ENCODE measurements around the gene STX8. TPM values are rescaled to one million over a fixed set of nuclear protein-coding genes. Genes with fewer than 3 reads are reported as not detected.

The STX8 gene
- total RNA-seq, 2 donors from 2014 or later: 41.6 to 57.2 TPM

GRCh38 chr17:9218911-9219310 lies 356.7 kb downstream of the STX8 start:
- Histone ChIP-seq H3K27ac (no peak overlapping the region), H3K9me3 (no peaks in the 10 kb centered on the region), H3K9ac (ENCODE audit: low read depth in 2 of 2, low read length in 2 of 2) (no peak overlapping the region), H3K36me3 (no peaks in the 10 kb centered on the region), H3K4me3 (no peak overlapping the region), H3K4me1 (no peaks in the 10 kb centered on the region), H3K27me3 (no peaks in the 10 kb centered on the region)
- TF ChIP-seq CTCF (IDR thresholded peaks at IDR 0.05): no peak
- intact Hi-C loops (cut with DNase I): no loop called here
- DNase-seq: no peak

GRCh38 chr17:9218064-9218635 lies 357.5 kb downstream of the STX8 start:
- no peaks in the 10 kb centered on the region for H3K27me3 ChIP-seq
- no peaks in the 10 kb centered on the region for H3K4me1 ChIP-seq
- TF ChIP-seq CTCF (IDR thresholded peaks at IDR 0.05): no peak
- intact Hi-C loops (cut with DNase I): no loop called here
- no peaks in the 10 kb centered on the region for H3K36me3 ChIP-seq
- no peak overlapping the region for H3K9ac ChIP-seq (ENCODE audit: low read depth in 2 of 2, low read length in 2 of 2)
- no peak overlapping the region for H3K4me3 ChIP-seq
- H3K9me3 ChIP-seq: no peaks in the 10 kb centered on the region
- no peak overlapping the region for H3K27ac ChIP-seq
- DNase-seq: no peak

- DNase-seq: no peak
- no peak overlapping the region for H3K9ac ChIP-seq (ENCODE audit: low read depth in 2 of 2, low read length in 2 of 2)
- no peaks in the 10 kb centered on the region for H3K27me3 ChIP-seq
- no peaks in the 10 kb centered on the region for H3K9me3 ChIP-seq
- intact Hi-C loops (cut with DNase I): no loop called here
- no peak for TF ChIP-seq CTCF (IDR thresholded peaks at IDR 0.05)
- no peaks in the 10 kb centered on the region for H3K4me1 ChIP-seq
- H3K4me3 ChIP-seq: no peak overlapping the region
- H3K27ac ChIP-seq: peak overlapping the region; percentile 27
- no peaks in the 10 kb centered on the region for H3K36me3 ChIP-seq
Measured at GRCh38 chr17:9217151-9218056, 358.2 kb downstream of the STX8 start.

GRCh38 chr17:9215465-9215864 lies 360.2 kb downstream of the STX8 start:
- intact Hi-C loops (cut with DNase I): no loop called here
- H3K9me3 ChIP-seq: no peaks in the 10 kb centered on the region
- no peak for DNase-seq
- H3K4me3 ChIP-seq: no peak overlapping the region
- H3K27me3 ChIP-seq: no peaks in the 10 kb centered on the region
- no peaks in the 10 kb centered on the region for H3K4me1 ChIP-seq
- H3K36me3 ChIP-seq: no peaks in the 10 kb centered on the region
- no peak overlapping the region for H3K9ac ChIP-seq (ENCODE audit: low read depth in 2 of 2, low read length in 2 of 2)
- TF ChIP-seq CTCF (IDR thresholded peaks at IDR 0.05): no peak
- no peak overlapping the region for H3K27ac ChIP-seq

- Histone ChIP-seq H3K9me3 (no peaks in the 10 kb centered on the region), H3K27ac (no peak overlapping the region), H3K4me3 (no peak overlapping the region), H3K4me1 (no peaks in the 10 kb centered on the region), H3K27me3 (no peaks in the 10 kb centered on the region), H3K36me3 (no peaks in the 10 kb centered on the region), H3K9ac (ENCODE audit: low read depth in 2 of 2, low read length in 2 of 2) (no peak overlapping the region)
- no peak for TF ChIP-seq CTCF (IDR thresholded peaks at IDR 0.05)
- intact Hi-C loops (cut with DNase I): no loop called here
- no peak for DNase-seq
Measured at GRCh38 chr17:9213303-9213640, 362.3 kb downstream of the STX8 start.
